Measurements from ENCODE around the gene RAD50.

Gene RAD50

GRCh38 chr5:132681476-132681831, 124.7 kb downstream of the RAD50 start:
- Histone ChIP-seq H2AFZ (ENCODE audit: insufficient read depth, low read length, poor library complexity) (no peak overlapping the region), H4K12ac (ENCODE audit: low read depth, low read length) (no peak overlapping the region), H3K9me3 (ENCODE audit: insufficient read depth, low read depth, low read length) (no peaks in the 10 kb centered on the region), H3K4ac (ENCODE audit: low read depth, low read length) (no peak overlapping the region), H3K27me3 (ENCODE audit: insufficient read depth, low read length) (no peaks in the 10 kb centered on the region), H2BK120ac (ENCODE audit: insufficient read depth, low read length, poor library complexity) (no peak overlapping the region), H3K14ac (ENCODE audit: low read length) (no peak overlapping the region), H3K18ac (ENCODE audit: low read length) (no peak overlapping the region), H2BK12ac (ENCODE audit: low read length) (no peak overlapping the region), H3K4me2 (ENCODE audit: low read length) (no peak overlapping the region), H3K23ac (ENCODE audit: low read length) (no peak overlapping the region), H3K4me3 (ENCODE audit: low read depth, low read length) (no peak overlapping the region), H4K8ac (ENCODE audit: low read depth, low read length) (no peak overlapping the region), H4K91ac (ENCODE audit: low read depth, low read length) (no peak overlapping the region), H3K9ac (ENCODE audit: low read length) (no peak overlapping the region), H3K27ac (ENCODE audit: low read depth, low read length) (no peak overlapping the region), H2BK5ac (ENCODE audit: low read depth, low read length, poor library complexity) (no peak overlapping the region), H3K79me1 (ENCODE audit: low read length) (no peaks in the 10 kb centered on the region), H3K79me2 (ENCODE audit: control insufficient read depth, insufficient read depth, low read length, poor library complexity) (no peaks in the 10 kb centered on the region), H3K4me1 (ENCODE audit: control insufficient read depth in 1 of 2, insufficient read depth in 2 of 2, low read length in 2 of 2) (no peaks in the 10 kb centered on the region), H3K36me3 (ENCODE audit: control insufficient read depth in 1 of 2, insufficient read depth in 2 of 2, low read length in 2 of 2) (no peaks in the 10 kb centered on the region), H2AK5ac (ENCODE audit: low read length) (no peak overlapping the region)
- WGBS (ENCODE audit: extremely low coverage, insufficient coverage, insufficient read length) = no CpG with 5 or more reads among the region's 2 CpGs
- no peak for DNase-seq

GRCh38 chr5:132681983-132682382, 125.2 kb downstream of the RAD50 start:
- H3K36me3 ChIP-seq (ENCODE audit: control insufficient read depth in 1 of 2, insufficient read depth in 2 of 2, low read length in 2 of 2) = no peaks in the 10 kb centered on the region
- H3K4me2 ChIP-seq (ENCODE audit: low read length) = no peak overlapping the region
- no peak overlapping the region for H3K4me3 ChIP-seq (ENCODE audit: low read depth, low read length)
- no peaks in the 10 kb centered on the region for H3K9me3 ChIP-seq (ENCODE audit: insufficient read depth, low read depth, low read length)
- no peak overlapping the region for H3K18ac ChIP-seq (ENCODE audit: low read length)
- no peaks in the 10 kb centered on the region for H3K27me3 ChIP-seq (ENCODE audit: insufficient read depth, low read length)
- DNase-seq = no peak
- H2BK120ac ChIP-seq (ENCODE audit: insufficient read depth, low read length, poor library complexity) = no peak overlapping the region
- no peak overlapping the region for H2AFZ ChIP-seq (ENCODE audit: insufficient read depth, low read length, poor library complexity)
- H3K79me2 ChIP-seq (ENCODE audit: control insufficient read depth, insufficient read depth, low read length, poor library complexity) = no peaks in the 10 kb centered on the region
- H4K91ac ChIP-seq (ENCODE audit: low read depth, low read length) = no peak overlapping the region
- no peak overlapping the region for H2BK12ac ChIP-seq (ENCODE audit: low read length)
- H3K9ac ChIP-seq (ENCODE audit: low read length) = no peak overlapping the region
- H4K12ac ChIP-seq (ENCODE audit: low read depth, low read length) = no peak overlapping the region
- no peaks in the 10 kb centered on the region for H3K79me1 ChIP-seq (ENCODE audit: low read length)
- H3K27ac ChIP-seq (ENCODE audit: low read depth, low read length) = no peak overlapping the region
- no peak overlapping the region for H4K8ac ChIP-seq (ENCODE audit: low read depth, low read length)
- H3K14ac ChIP-seq (ENCODE audit: low read length) = no peak overlapping the region
- WGBS (ENCODE audit: extremely low coverage, insufficient coverage, insufficient read length) = no CpG with 5 or more reads among the region's 4 CpGs
- H2AK5ac ChIP-seq (ENCODE audit: low read length) = no peak overlapping the region
- no peak overlapping the region for H3K4ac ChIP-seq (ENCODE audit: low read depth, low read length)
- no peaks in the 10 kb centered on the region for H3K4me1 ChIP-seq (ENCODE audit: control insufficient read depth in 1 of 2, insufficient read depth in 2 of 2, low read length in 2 of 2)
- no peak overlapping the region for H3K23ac ChIP-seq (ENCODE audit: low read length)
- H2BK5ac ChIP-seq (ENCODE audit: low read depth, low read length, poor library complexity) = no peak overlapping the region

- no peak overlapping the region for H3K14ac ChIP-seq (ENCODE audit: low read length)
- H3K4me1 ChIP-seq (ENCODE audit: control insufficient read depth in 1 of 2, insufficient read depth in 2 of 2, low read length in 2 of 2) = no peaks in the 10 kb centered on the region
- H3K9me3 ChIP-seq (ENCODE audit: insufficient read depth, low read depth, low read length) = no peaks in the 10 kb centered on the region
- no peak overlapping the region for H4K12ac ChIP-seq (ENCODE audit: low read depth, low read length)
- no peak overlapping the region for H4K91ac ChIP-seq (ENCODE audit: low read depth, low read length)
- no peak overlapping the region for H2AK5ac ChIP-seq (ENCODE audit: low read length)
- no peak overlapping the region for H2BK120ac ChIP-seq (ENCODE audit: insufficient read depth, low read length, poor library complexity)
- no peak overlapping the region for H3K18ac ChIP-seq (ENCODE audit: low read length)
- no peak overlapping the region for H2BK5ac ChIP-seq (ENCODE audit: low read depth, low read length, poor library complexity)
- H3K27me3 ChIP-seq (ENCODE audit: insufficient read depth, low read length) = no peaks in the 10 kb centered on the region
- H3K23ac ChIP-seq (ENCODE audit: low read length) = no peak overlapping the region
- no peaks in the 10 kb centered on the region for H3K79me2 ChIP-seq (ENCODE audit: control insufficient read depth, insufficient read depth, low read length, poor library complexity)
- no peak overlapping the region for H3K9ac ChIP-seq (ENCODE audit: low read length)
- H2AFZ ChIP-seq (ENCODE audit: insufficient read depth, low read length, poor library complexity) = no peak overlapping the region
- no CpG with 5 or more reads among the region's 6 CpGs for WGBS (ENCODE audit: extremely low coverage, insufficient coverage, insufficient read length)
- no peaks in the 10 kb centered on the region for H3K79me1 ChIP-seq (ENCODE audit: low read length)
- H3K4me2 ChIP-seq (ENCODE audit: low read length) = no peak overlapping the region
- no peak for DNase-seq
- no peaks in the 10 kb centered on the region for H3K36me3 ChIP-seq (ENCODE audit: control insufficient read depth in 1 of 2, insufficient read depth in 2 of 2, low read length in 2 of 2)
- H4K8ac ChIP-seq (ENCODE audit: low read depth, low read length) = no peak overlapping the region
- no peak overlapping the region for H3K4me3 ChIP-seq (ENCODE audit: low read depth, low read length)
- no peak overlapping the region for H2BK12ac ChIP-seq (ENCODE audit: low read length)
- H3K4ac ChIP-seq (ENCODE audit: low read depth, low read length) = no peak overlapping the region
- no peak overlapping the region for H3K27ac ChIP-seq (ENCODE audit: low read depth, low read length)
Observed at GRCh38 chr5:132684491-132684890, 127.7 kb downstream of the RAD50 start.

- Histone ChIP-seq H3K4ac (ENCODE audit: low read depth, low read length) (no peak overlapping the region), H3K36me3 (ENCODE audit: control insufficient read depth in 1 of 2, insufficient read depth in 2 of 2, low read length in 2 of 2) (peaks cover 0 to 2% of the 10 kb centered on the region in 2 experiments), H2BK5ac (ENCODE audit: low read depth, low read length, poor library complexity) (no peak overlapping the region), H2BK120ac (ENCODE audit: insufficient read depth, low read length, poor library complexity) (no peak overlapping the region), H4K91ac (ENCODE audit: low read depth, low read length) (no peak overlapping the region), H3K4me1 (ENCODE audit: control insufficient read depth in 1 of 2, insufficient read depth in 2 of 2, low read length in 2 of 2) (no peaks in the 10 kb centered on the region), H3K4me2 (ENCODE audit: low read length) (no peak overlapping the region), H3K79me1 (ENCODE audit: low read length) (no peaks in the 10 kb centered on the region), H4K8ac (ENCODE audit: low read depth, low read length) (no peak overlapping the region), H3K9me3 (ENCODE audit: insufficient read depth, low read depth, low read length) (no peaks in the 10 kb centered on the region), H3K14ac (ENCODE audit: low read length) (no peak overlapping the region), H3K23ac (ENCODE audit: low read length) (no peak overlapping the region), H2BK12ac (ENCODE audit: low read length) (no peak overlapping the region), H4K12ac (ENCODE audit: low read depth, low read length) (no peak overlapping the region), H3K9ac (ENCODE audit: low read length) (no peak overlapping the region), H3K79me2 (ENCODE audit: control insufficient read depth, insufficient read depth, low read length, poor library complexity) (no peaks in the 10 kb centered on the region), H3K18ac (ENCODE audit: low read length) (no peak overlapping the region), H3K27ac (ENCODE audit: low read depth, low read length) (no peak overlapping the region), H3K27me3 (ENCODE audit: insufficient read depth, low read length) (no peaks in the 10 kb centered on the region), H2AK5ac (ENCODE audit: low read length) (no peak overlapping the region), H2AFZ (ENCODE audit: insufficient read depth, low read length, poor library complexity) (no peak overlapping the region), H3K4me3 (ENCODE audit: low read depth, low read length) (no peak overlapping the region)
- no peak for DNase-seq
- no CpG with 5 or more reads among the region's 12 CpGs for WGBS (ENCODE audit: extremely low coverage, insufficient coverage, insufficient read length)
Observed at GRCh38 chr5:132684922-132685720, 128.3 kb downstream of the RAD50 start.
